OCI-LY7 (cell line): ENCODE data around the gene PI4K2B.

ENCODE experiments used
- EZH2phosphoT487 ChIP-seq: fragments of 200-600 bp; sonication (generic); IDR thresholded peaks from 2 replicates; pipeline ENCODE4 v1.6.1; 2018; ENCODE audit warnings: low read depth, borderline replicate concordance, mild to moderate bottlenecking, mixed run types, antibody characterized with exemption, low read length, moderate library complexity, mixed read lengths
- TF ChIP-seq, protein P1 (sequence below): fragments of 200-600 bp; sonication (generic); conservative IDR thresholded peaks from 2 replicates; pipeline ENCODE4 v1.5.1; 2014; ENCODE audit warnings: mild to moderate bottlenecking, antibody characterized with exemption, low read length, moderate library complexity, mixed read lengths

DNA sequence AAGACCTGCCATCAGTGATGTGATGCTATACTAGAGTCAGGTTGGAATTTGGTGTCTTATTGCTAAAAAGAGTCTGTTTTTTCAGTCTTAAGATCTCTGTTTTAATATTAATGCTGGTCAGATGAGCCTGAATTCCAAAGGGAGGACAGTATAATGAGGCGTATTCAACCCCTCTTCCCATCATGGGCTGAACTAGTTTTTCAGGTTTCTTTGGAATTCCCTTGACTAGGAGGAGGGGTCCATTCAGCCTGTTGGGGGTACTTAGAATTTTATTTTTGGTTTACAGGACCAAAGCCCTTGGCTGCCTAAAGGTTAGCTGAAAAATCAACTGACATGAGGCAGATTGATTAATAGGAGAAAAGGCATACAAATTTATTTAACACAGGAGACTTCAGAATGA, 24.1 kb upstream of the PI4K2B start:
- TF ChIP-seq, protein P1, sequence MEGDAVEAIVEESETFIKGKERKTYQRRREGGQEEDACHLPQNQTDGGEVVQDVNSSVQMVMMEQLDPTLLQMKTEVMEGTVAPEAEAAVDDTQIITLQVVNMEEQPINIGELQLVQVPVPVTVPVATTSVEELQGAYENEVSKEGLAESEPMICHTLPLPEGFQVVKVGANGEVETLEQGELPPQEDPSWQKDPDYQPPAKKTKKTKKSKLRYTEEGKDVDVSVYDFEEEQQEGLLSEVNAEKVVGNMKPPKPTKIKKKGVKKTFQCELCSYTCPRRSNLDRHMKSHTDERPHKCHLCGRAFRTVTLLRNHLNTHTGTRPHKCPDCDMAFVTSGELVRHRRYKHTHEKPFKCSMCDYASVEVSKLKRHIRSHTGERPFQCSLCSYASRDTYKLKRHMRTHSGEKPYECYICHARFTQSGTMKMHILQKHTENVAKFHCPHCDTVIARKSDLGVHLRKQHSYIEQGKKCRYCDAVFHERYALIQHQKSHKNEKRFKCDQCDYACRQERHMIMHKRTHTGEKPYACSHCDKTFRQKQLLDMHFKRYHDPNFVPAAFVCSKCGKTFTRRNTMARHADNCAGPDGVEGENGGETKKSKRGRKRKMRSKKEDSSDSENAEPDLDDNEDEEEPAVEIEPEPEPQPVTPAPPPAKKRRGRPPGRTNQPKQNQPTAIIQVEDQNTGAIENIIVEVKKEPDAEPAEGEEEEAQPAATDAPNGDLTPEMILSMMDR = no peak
- no peak for TF ChIP-seq EZH2phosphoT487
